DND-41 (cell line): ENCODE data around the gene DYNLT4.
"Not testable (repeated sequence)": the region's sequence is repeated elsewhere in the genome, so short reads cannot be mapped to it uniquely, and the experiment has no call there.

Source experiments
- ATAC-seq: fragments of 200-7000 bp; cut with Tn5 transposase; 3 replicates; pipeline ENCODE4 v1.9.1; 2021; ENCODE audit warnings: low read depth; ENCODE audit not compliant: insufficient read depth
- DNase-seq: peaks from one replicate; pipeline ENCODE4 v3.0.0-alpha.2; 2020
- H2AFZ ChIP-seq: 2 replicates; pipeline ENCODE4 v1.6.0; 2012; ENCODE audit warnings: low read depth, low read length
- H3K27ac ChIP-seq: 2 replicates; pipeline ENCODE4 v1.5.1; 2012; ENCODE audit warnings: low read length, inconsistent platforms
- H3K27me3 ChIP-seq: fragments of 200-600 bp; sonication (generic); 2 replicates; pipeline ENCODE4 v1.6.0; 2012; ENCODE audit warnings: low read length, mild to moderate bottlenecking, inconsistent platforms; ENCODE audit not compliant: insufficient read depth, poor library complexity
- H3K36me3 ChIP-seq: 2 replicates; pipeline ENCODE4 v1.5.1; 2012; ENCODE audit warnings: low read length, inconsistent platforms; ENCODE audit not compliant: insufficient read depth
- H3K4me1 ChIP-seq: 2 replicates; pipeline ENCODE4 v1.5.1; 2012; ENCODE audit warnings: mild to moderate bottlenecking, low read length; ENCODE audit not compliant: insufficient read depth
- H3K4me2 ChIP-seq: 2 replicates; pipeline ENCODE4 v1.6.0; 2012; ENCODE audit warnings: mild to moderate bottlenecking, moderate library complexity, low read length, inconsistent platforms; ENCODE audit not compliant: insufficient read depth
- H3K4me3 ChIP-seq, 2 experiments: fragments of 200-600 bp in 1 of 2; shearing (Covaris generic) in 1 of 2; 2 replicates each; pipeline ENCODE4 v1.5.1; 2012 to 2016; ENCODE audit warnings: inconsistent platforms in 2 of 2, low read length in 2 of 2, mild to moderate bottlenecking in 2 of 2, low read depth in 1 of 2, moderate library complexity in 1 of 2
- H3K79me2 ChIP-seq: 2 replicates; pipeline ENCODE4 v1.6.0; 2012; ENCODE audit warnings: low read length, inconsistent platforms; ENCODE audit not compliant: insufficient read depth
- H3K9ac ChIP-seq: 2 replicates; pipeline ENCODE4 v1.6.0; 2012; ENCODE audit warnings: low read depth, mild to moderate bottlenecking, inconsistent platforms, low read length, moderate library complexity
- H3K9me3 ChIP-seq: 2 replicates; pipeline ENCODE4 v1.5.1; 2012; ENCODE audit warnings: low read length, moderate library complexity, mild to moderate bottlenecking, inconsistent platforms; ENCODE audit not compliant: insufficient read depth, severe bottlenecking
- H4K20me1 ChIP-seq: 2 replicates; pipeline ENCODE4 v1.6.0; 2012; ENCODE audit warnings: low read length; ENCODE audit not compliant: insufficient read depth
- EZH2 ChIP-seq: IDR thresholded peaks from 3 replicates; pipeline ENCODE4 v1.6.1; 2012; ENCODE audit warnings: borderline replicate concordance, low read depth, mild to moderate bottlenecking, moderate library complexity, low read length, inconsistent platforms; ENCODE audit not compliant: severe bottlenecking
- TF ChIP-seq, protein P1 (sequence below): IDR thresholded peaks from 2 replicates; pipeline ENCODE4 v1.5.1; 2012; ENCODE audit warnings: borderline replicate concordance, low read length, moderate library complexity, mild to moderate bottlenecking; ENCODE audit not compliant: poor library complexity, severe bottlenecking; ENCODE audit errors: extremely low read depth

Gene DYNLT4

DNA sequence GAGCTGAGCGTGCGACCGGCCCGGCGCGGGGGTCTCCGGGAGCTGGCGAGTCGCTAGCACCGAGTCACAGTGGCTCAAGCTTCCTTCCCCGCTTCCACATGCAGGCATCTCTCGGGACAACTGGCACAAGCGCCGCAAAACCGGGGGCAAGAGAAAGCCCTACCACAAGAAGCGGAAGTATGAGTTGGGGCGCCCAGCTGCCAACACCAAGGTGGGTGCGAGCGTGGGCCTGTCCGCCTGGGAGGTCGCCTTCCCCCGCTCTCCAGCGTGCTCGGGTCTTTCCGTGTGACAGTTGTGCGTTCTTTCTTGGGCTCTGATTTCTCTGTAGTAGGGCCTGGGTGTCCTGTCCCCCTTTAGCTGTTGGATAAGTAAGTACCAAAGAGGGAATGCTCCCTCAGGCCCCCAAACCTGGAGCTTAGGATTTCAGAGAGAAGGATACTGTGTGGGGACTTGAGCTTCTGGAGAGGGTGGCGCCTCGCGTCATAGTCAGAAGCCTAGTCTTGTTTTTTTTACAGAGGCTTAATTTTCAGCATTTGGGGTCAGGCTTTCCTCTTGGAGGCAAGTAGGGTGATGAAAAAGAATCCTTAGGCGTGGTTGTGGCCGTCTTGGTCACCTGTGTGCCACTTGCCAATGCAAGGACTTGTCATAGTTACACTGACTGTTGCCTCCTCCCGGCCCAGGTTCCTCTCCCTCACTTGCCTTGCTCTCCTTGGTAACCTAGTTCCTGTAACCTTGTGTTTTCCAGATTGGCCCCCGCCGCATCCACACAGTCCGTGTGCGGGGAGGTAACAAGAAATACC, 31.0 kb downstream of the DYNLT4 start:
- Histone ChIP-seq H3K9ac (peak overlapping the region; percentile 89), H3K79me2 (peaks cover 46% of the 10 kb centered on the region), H3K27me3 (no peaks in the 10 kb centered on the region), H3K4me3 (peak overlapping the region; percentile 91), H3K9me3 (no peaks in the 10 kb centered on the region), H3K36me3 (peaks cover 53% of the 10 kb centered on the region), H3K4me1 (peaks cover 34% of the 10 kb centered on the region), H3K4me2 (peak overlapping the region; percentile 86), H3K27ac (peak overlapping the region; percentile 87), H2AFZ (peak overlapping the region; percentile 99), H4K20me1 (peaks cover 31% of the 10 kb centered on the region)
- ATAC-seq (peak; percentile 30), DNase-seq (peak; percentile 58)
- TF ChIP-seq, protein P1, sequence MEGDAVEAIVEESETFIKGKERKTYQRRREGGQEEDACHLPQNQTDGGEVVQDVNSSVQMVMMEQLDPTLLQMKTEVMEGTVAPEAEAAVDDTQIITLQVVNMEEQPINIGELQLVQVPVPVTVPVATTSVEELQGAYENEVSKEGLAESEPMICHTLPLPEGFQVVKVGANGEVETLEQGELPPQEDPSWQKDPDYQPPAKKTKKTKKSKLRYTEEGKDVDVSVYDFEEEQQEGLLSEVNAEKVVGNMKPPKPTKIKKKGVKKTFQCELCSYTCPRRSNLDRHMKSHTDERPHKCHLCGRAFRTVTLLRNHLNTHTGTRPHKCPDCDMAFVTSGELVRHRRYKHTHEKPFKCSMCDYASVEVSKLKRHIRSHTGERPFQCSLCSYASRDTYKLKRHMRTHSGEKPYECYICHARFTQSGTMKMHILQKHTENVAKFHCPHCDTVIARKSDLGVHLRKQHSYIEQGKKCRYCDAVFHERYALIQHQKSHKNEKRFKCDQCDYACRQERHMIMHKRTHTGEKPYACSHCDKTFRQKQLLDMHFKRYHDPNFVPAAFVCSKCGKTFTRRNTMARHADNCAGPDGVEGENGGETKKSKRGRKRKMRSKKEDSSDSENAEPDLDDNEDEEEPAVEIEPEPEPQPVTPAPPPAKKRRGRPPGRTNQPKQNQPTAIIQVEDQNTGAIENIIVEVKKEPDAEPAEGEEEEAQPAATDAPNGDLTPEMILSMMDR, result no peak
- TF ChIP-seq EZH2, result no peak

GRCh38 chr1:44775078-44775929, 31.8 kb downstream of the DYNLT4 start, which contains the start of gene RPS8:
Gene RPS8 (plus strand): TSS chr1:44775540. CDS start chr1:44775597, 57 bp downstream.
- Histone ChIP-seq H3K4me2 (peak within 1 kb of the TSS; percentile 86), H3K79me2 (peaks cover 46% of the 10 kb centered on the region), H4K20me1 (peaks cover 31% of the 10 kb centered on the region), H3K36me3 (peaks cover 45% of the 10 kb centered on the region), H3K9ac (peak within 1 kb of the TSS; percentile 89), H3K4me3 (peak within 1 kb of the TSS; percentile 91), H3K9me3 (no peaks in the 10 kb centered on the region), H3K4me1 (peaks cover 34% of the 10 kb centered on the region), H2AFZ (peak within 1 kb of the TSS; percentile 99), H3K27ac (peak within 1 kb of the TSS; percentile 87), H3K27me3 (no peaks in the 10 kb centered on the region)
- ATAC-seq (peak; percentile 82), DNase-seq (peak; percentile 92)
- TF ChIP-seq, protein P1, result no peak

DNA sequence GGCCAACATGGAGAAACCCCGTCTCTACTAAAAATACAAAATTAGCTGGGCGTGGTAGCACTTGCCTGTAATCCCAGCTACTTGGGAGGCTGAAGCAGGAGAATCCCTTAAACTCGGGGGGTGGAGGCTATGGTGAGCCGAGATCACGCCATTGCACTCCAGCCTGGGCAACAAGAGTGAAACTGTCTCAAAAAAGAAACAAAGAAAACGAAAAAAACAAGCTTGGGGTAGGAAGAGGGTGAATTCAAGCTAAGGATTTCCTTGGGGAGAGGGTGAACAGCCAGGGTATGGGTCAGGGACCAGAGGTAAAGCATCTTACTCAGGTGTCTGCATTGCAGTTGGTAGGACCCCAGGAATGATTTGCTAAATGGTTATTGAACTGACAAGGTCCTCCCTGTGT, 40.7 kb downstream of the DYNLT4 start:
- H3K27ac ChIP-seq, H3K4me1 ChIP-seq, H4K20me1 ChIP-seq, H2AFZ ChIP-seq, H3K9ac ChIP-seq, DNase-seq, H3K4me2 ChIP-seq, H3K9me3 ChIP-seq, H3K79me2 ChIP-seq, ATAC-seq, H3K27me3 ChIP-seq, H3K4me3 ChIP-seq: not testable (repeated sequence)
- peaks cover 63% of the 10 kb centered on the region for H3K36me3 ChIP-seq

GRCh38 chr1:44760876-44761275, 46.3 kb downstream of the DYNLT4 start:
- Histone ChIP-seq H3K27ac (no peak overlapping the region), H3K27me3 (no peaks in the 10 kb centered on the region), H3K9ac (no peak overlapping the region), H3K79me2 (no peaks in the 10 kb centered on the region), H2AFZ (no peak overlapping the region), H3K4me3 (no peak overlapping the region), H4K20me1 (no peaks in the 10 kb centered on the region), H3K36me3 (peaks cover 93% of the 10 kb centered on the region), H3K4me1 (no peaks in the 10 kb centered on the region), H3K9me3 (no peaks in the 10 kb centered on the region), H3K4me2 (no peak overlapping the region)
- TF ChIP-seq EZH2, result no peak
- TF ChIP-seq, protein P1, result no peak
- no peak for ATAC-seq
- no peak for DNase-seq
